ENCODE measurements around the gene CRTC3. TPM values are rescaled to one million over a fixed set of nuclear protein-coding genes. Genes with fewer than 3 reads are reported as not detected.

Gene CRTC3
- polyA plus RNA-seq, 3 donors from 2014 or later, result 10.9 to 35.3 (median 11.0) TPM

- no peaks in the 10 kb centered on the region for H3K36me3 Mint-ChIP-seq
- no peak overlapping the region for H3K27ac Mint-ChIP-seq
- DNase-seq, result no peak
- H3K9me3 Mint-ChIP-seq, result no peaks in the 10 kb centered on the region
- no peaks in the 10 kb centered on the region for H3K27me3 Mint-ChIP-seq (ENCODE audit: low read depth in 3 of 3)
- peaks cover 73 to 82% of the 10 kb centered on the region in 2 donors for H3K4me1 Mint-ChIP-seq
- no peak overlapping the region for H3K4me3 Mint-ChIP-seq
Observed at GRCh38 chr15:90559119-90559518, 29.4 kb downstream of the CRTC3 start.

- Mint-ChIP-seq H3K36me3 (no peaks in the 10 kb centered on the region), H3K27me3 (ENCODE audit: low read depth in 3 of 3) (no peaks in the 10 kb centered on the region), H3K9me3 (no peaks in the 10 kb centered on the region), H3K27ac (peak overlapping the region in 1 of 6 donors; percentile 17), H3K4me1 (peaks cover 73 to 82% of the 10 kb centered on the region in 2 donors), H3K4me3 (no peak overlapping the region)
- DNase-seq, result no peak
Observed at GRCh38 chr15:90560229-90560776, 30.6 kb downstream of the CRTC3 start.

GRCh38 chr15:90561344-90562244 is 31.9 kb downstream of the CRTC3 start:
- DNase-seq, result peak in 1 of 3 donors; percentile 20

GRCh38 chr15:90562669-90563068 is 32.9 kb downstream of the CRTC3 start:
- no peak for DNase-seq
- H3K27ac Mint-ChIP-seq, result peak overlapping the region; percentile 55 to 89 (median 74)
- H3K27me3 Mint-ChIP-seq (ENCODE audit: low read depth in 3 of 3), result no peaks in the 10 kb centered on the region
- H3K4me3 Mint-ChIP-seq, result peak overlapping the region; percentile 5 to 66 (median 39)
- no peaks in the 10 kb centered on the region for H3K9me3 Mint-ChIP-seq
- H3K4me1 Mint-ChIP-seq, result peaks cover 87% of the 10 kb centered on the region in 2 donors
- peaks cover 0 to 4% (median 0%) of the 10 kb centered on the region in 3 donors for H3K36me3 Mint-ChIP-seq

More at GRCh38 chr15:90561344-90562244, 31.9 kb downstream of the CRTC3 start:
- Mint-ChIP-seq H3K27me3 (ENCODE audit: low read depth in 3 of 3) (no peaks in the 10 kb centered on the region), H3K4me3 (peak overlapping the region; percentile 5 to 66 (median 39)), H3K36me3 (peaks cover 0 to 4% (median 0%) of the 10 kb centered on the region in 3 donors), H3K9me3 (no peaks in the 10 kb centered on the region), H3K27ac (peak overlapping the region; percentile 66 to 89 (median 74)), H3K4me1 (peaks cover 86 to 93% of the 10 kb centered on the region in 2 donors)

- Mint-ChIP-seq H3K36me3 (peaks cover 0 to 4% (median 0%) of the 10 kb centered on the region in 3 donors), H3K4me3 (peak overlapping the region; percentile 50 to 80 (median 64)), H3K27ac (peak overlapping the region; percentile 76 to 94 (median 91)), H3K9me3 (peaks cover 0 to 2% (median 0%) of the 10 kb centered on the region in 6 donors), H3K27me3 (ENCODE audit: low read depth in 3 of 3) (peaks cover 0 to 2% (median 2%) of the 10 kb centered on the region in 3 donors), H3K4me1 (peaks cover 87% of the 10 kb centered on the region in 2 donors)
- DNase-seq, result peak; percentile 22 to 32 (median 27)
Observed at GRCh38 chr15:90563463-90563862, 33.7 kb downstream of the CRTC3 start.

GRCh38 chr15:90564051-90564450 is 34.3 kb downstream of the CRTC3 start:
- DNase-seq, result peak; percentile 23 to 24 (median 23)
- Mint-ChIP-seq H3K36me3 (peaks cover 0 to 4% (median 0%) of the 10 kb centered on the region in 3 donors), H3K4me1 (peaks cover 90 to 91% of the 10 kb centered on the region in 2 donors), H3K27me3 (ENCODE audit: low read depth in 3 of 3) (peaks cover 0 to 4% (median 3%) of the 10 kb centered on the region in 3 donors), H3K9me3 (peaks cover 0 to 2% (median 0%) of the 10 kb centered on the region in 6 donors), H3K4me3 (peak overlapping the region; percentile 50 to 80 (median 64)), H3K27ac (peak overlapping the region; percentile 76 to 94 (median 91))

GRCh38 chr15:90564590-90564989 is 34.9 kb downstream of the CRTC3 start:
- no peak for DNase-seq
- H3K27me3 Mint-ChIP-seq (ENCODE audit: low read depth in 3 of 3), result peaks cover 0 to 4% (median 3%) of the 10 kb centered on the region in 3 donors
- peaks cover 90 to 94% of the 10 kb centered on the region in 2 donors for H3K4me1 Mint-ChIP-seq
- peak overlapping the region; percentile 76 to 94 (median 91) for H3K27ac Mint-ChIP-seq
- peaks cover 0 to 2% (median 0%) of the 10 kb centered on the region in 6 donors for H3K9me3 Mint-ChIP-seq
- peak overlapping the region; percentile 47 to 80 (median 72) for H3K4me3 Mint-ChIP-seq
- H3K36me3 Mint-ChIP-seq, result peaks cover 0 to 4% (median 0%) of the 10 kb centered on the region in 3 donors

GRCh38 chr15:90565866-90566265 is 36.1 kb downstream of the CRTC3 start:
- Mint-ChIP-seq H3K36me3 (peaks cover 0 to 4% (median 0%) of the 10 kb centered on the region in 3 donors), H3K4me3 (peak overlapping the region; percentile 31 to 72 (median 58)), H3K4me1 (peaks cover 90 to 95% of the 10 kb centered on the region in 2 donors), H3K27ac (peak overlapping the region; percentile 68 to 91 (median 88)), H3K27me3 (ENCODE audit: low read depth in 3 of 3) (peaks cover 0 to 4% (median 3%) of the 10 kb centered on the region in 3 donors), H3K9me3 (peaks cover 0 to 2% (median 0%) of the 10 kb centered on the region in 6 donors)
- no peak for DNase-seq

GRCh38 chr15:90570643-90571042 is 40.9 kb downstream of the CRTC3 start:
- no peak for DNase-seq
- peak overlapping the region; percentile 71 to 90 (median 88) for H3K27ac Mint-ChIP-seq

GRCh38 chr15:90571063-90571541 is 41.4 kb downstream of the CRTC3 start:
- H3K27me3 Mint-ChIP-seq (ENCODE audit: low read depth in 3 of 3), result peaks cover 0 to 4% (median 3%) of the 10 kb centered on the region in 3 donors
- peak overlapping the region; percentile 52 to 77 (median 72) for H3K4me3 Mint-ChIP-seq
- H3K9me3 Mint-ChIP-seq, result peaks cover 0 to 2% (median 0%) of the 10 kb centered on the region in 6 donors
- peaks cover 89 to 91% of the 10 kb centered on the region in 2 donors for H3K4me1 Mint-ChIP-seq
- DNase-seq, result no peak
- peak overlapping the region; percentile 57 to 92 (median 78) for H3K27ac Mint-ChIP-seq
- H3K36me3 Mint-ChIP-seq, result no peaks in the 10 kb centered on the region

More at GRCh38 chr15:90570643-90571042, 40.9 kb downstream of the CRTC3 start:
- Mint-ChIP-seq H3K4me3 (peak overlapping the region; percentile 54 to 77 (median 65)), H3K36me3 (peaks cover 0 to 3% (median 0%) of the 10 kb centered on the region in 3 donors), H3K4me1 (peaks cover 89 to 93% of the 10 kb centered on the region in 2 donors), H3K27me3 (ENCODE audit: low read depth in 3 of 3) (peaks cover 0 to 4% (median 3%) of the 10 kb centered on the region in 3 donors), H3K9me3 (peaks cover 0 to 2% (median 0%) of the 10 kb centered on the region in 6 donors)

GRCh38 chr15:90572893-90573292 is 43.2 kb downstream of the CRTC3 start:
- Mint-ChIP-seq H3K4me3 (peak overlapping the region in 4 of 5 donors; percentile 14 to 50 (median 36)), H3K27me3 (ENCODE audit: low read depth in 3 of 3) (peaks cover 0 to 4% (median 3%) of the 10 kb centered on the region in 3 donors), H3K36me3 (peaks cover 0 to 11% (median 9%) of the 10 kb centered on the region in 3 donors), H3K9me3 (peaks cover 0 to 2% (median 0%) of the 10 kb centered on the region in 6 donors), H3K27ac (peak overlapping the region; percentile 12 to 84 (median 77)), H3K4me1 (peaks cover 87 to 99% of the 10 kb centered on the region in 2 donors)
- no peak for DNase-seq

GRCh38 chr15:90576711-90577389 is 47.1 kb downstream of the CRTC3 start:
- no peaks in the 10 kb centered on the region for H3K27me3 Mint-ChIP-seq (ENCODE audit: low read depth in 3 of 3)
- H3K9me3 Mint-ChIP-seq, result no peaks in the 10 kb centered on the region
- H3K36me3 Mint-ChIP-seq, result peaks cover 0 to 11% (median 9%) of the 10 kb centered on the region in 3 donors
- peaks cover 59 to 67% of the 10 kb centered on the region in 2 donors for H3K4me1 Mint-ChIP-seq
- no peak for DNase-seq
- H3K27ac Mint-ChIP-seq, result peak overlapping the region in 5 of 6 donors; percentile 36 to 83 (median 57)
- H3K4me3 Mint-ChIP-seq, result no peak overlapping the region

- no peak overlapping the region for H3K4me3 Mint-ChIP-seq
- H3K4me1 Mint-ChIP-seq, result peaks cover 46 to 61% of the 10 kb centered on the region in 2 donors
- H3K27ac Mint-ChIP-seq, result no peak overlapping the region
- H3K9me3 Mint-ChIP-seq, result no peaks in the 10 kb centered on the region
- DNase-seq, result no peak
- peaks cover 0 to 13% (median 11%) of the 10 kb centered on the region in 3 donors for H3K36me3 Mint-ChIP-seq
- H3K27me3 Mint-ChIP-seq (ENCODE audit: low read depth in 3 of 3), result no peaks in the 10 kb centered on the region
Observed at GRCh38 chr15:90579213-90579612, 49.5 kb downstream of the CRTC3 start.
